DOHH2 (cell line): ENCODE results near the gene SLC25A51.

Source experiments
- H3F3A ChIP-seq: fragments of 200-600 bp; sonication (generic), shearing (Covaris generic); 2 replicates; pipeline ENCODE4 v1.6.0; 2016; ENCODE audit warnings: antibody characterized with exemption, mild to moderate bottlenecking; ENCODE audit not compliant: control insufficient read depth, insufficient read depth
- H3K27ac ChIP-seq: fragments of 200-600 bp; sonication (generic); 2 replicates; pipeline ENCODE4 v1.5.1; 2014; ENCODE audit warnings: low read depth, mild to moderate bottlenecking, low read length, moderate library complexity
- H3K27me3 ChIP-seq: fragments of 200-600 bp; sonication (generic); 2 replicates; pipeline ENCODE4 v1.6.1; 2014; ENCODE audit warnings: mild to moderate bottlenecking, low read length, mixed read lengths; ENCODE audit not compliant: control insufficient read depth
- H3K36me3 ChIP-seq: fragments of 200-600 bp; sonication (generic); 2 replicates; pipeline ENCODE4 v1.6.1; 2014; ENCODE audit warnings: mild to moderate bottlenecking, low read length, moderate library complexity, mixed read lengths; ENCODE audit not compliant: control insufficient read depth
- H3K4me1 ChIP-seq: fragments of 200-600 bp; sonication (generic); 2 replicates; pipeline ENCODE4 v1.6.1; 2014; ENCODE audit warnings: mild to moderate bottlenecking, low read length, mixed read lengths; ENCODE audit not compliant: control insufficient read depth
- H3K4me2 ChIP-seq: fragments of 200-600 bp; sonication (generic); 2 replicates; pipeline ENCODE4 v1.6.0; 2014; ENCODE audit warnings: mild to moderate bottlenecking, low read length, moderate library complexity
- H3K4me3 ChIP-seq: fragments of 200-600 bp; sonication (generic); 2 replicates; pipeline ENCODE4 v1.5.1; 2014; ENCODE audit warnings: mild to moderate bottlenecking, low read length, mixed read lengths
- H3K79me2 ChIP-seq: fragments of 200-600 bp; sonication (generic); 2 replicates; pipeline ENCODE4 v1.6.1; 2014; ENCODE audit warnings: mild to moderate bottlenecking, low read length, mixed read lengths; ENCODE audit not compliant: control insufficient read depth
- H3K9me2 ChIP-seq: fragments of 200-600 bp; sonication (generic); replicated peaks from 2 replicates; pipeline ENCODE4 v1.6.1; 2014; ENCODE audit warnings: mild to moderate bottlenecking, low read length, mixed read lengths; ENCODE audit not compliant: control insufficient read depth
- H3K9me3 ChIP-seq: fragments of 200-600 bp; sonication (generic); 2 replicates; pipeline ENCODE4 v1.6.1; 2014; ENCODE audit warnings: antibody characterized with exemption, low read length, mixed read lengths; ENCODE audit not compliant: control insufficient read depth, insufficient read depth
- H4K20me1 ChIP-seq: fragments of 200-600 bp; sonication (generic); 2 replicates; pipeline ENCODE4 v1.6.0; 2014; ENCODE audit warnings: low read depth, mild to moderate bottlenecking, antibody characterized with exemption, low read length, moderate library complexity; ENCODE audit not compliant: control insufficient read depth, insufficient read depth
- CTCF ChIP-seq: fragments of 200-600 bp; sonication (generic); IDR thresholded peaks from one replicate; pipeline ENCODE4 v1.5.1; 2014; ENCODE audit warnings: antibody characterized with exemption, mild to moderate bottlenecking, low read depth, low read length; ENCODE audit not compliant: poor library complexity, severe bottlenecking
- EZH2phosphoT487 ChIP-seq: fragments of 200-600 bp; sonication (generic); IDR thresholded peaks from 2 replicates; pipeline ENCODE4 v1.6.1; 2017; ENCODE audit warnings: borderline replicate concordance, mild to moderate bottlenecking, antibody characterized with exemption, low read length, moderate library complexity, mixed read lengths

Gene SLC25A51

GRCh38 chr9:37927132-37927531 is 23.2 kb upstream of the SLC25A51 start:
- no peak overlapping the region for H3K4me2 ChIP-seq
- H3K9me2 ChIP-seq: no peaks in the 10 kb centered on the region
- no peaks in the 10 kb centered on the region for H3F3A ChIP-seq
- H3K36me3 ChIP-seq: no peaks in the 10 kb centered on the region
- no peak overlapping the region for H3K4me3 ChIP-seq
- no peaks in the 10 kb centered on the region for H3K27me3 ChIP-seq
- H3K9me3 ChIP-seq: no peaks in the 10 kb centered on the region
- H3K27ac ChIP-seq: no peak overlapping the region
- H4K20me1 ChIP-seq: no peaks in the 10 kb centered on the region
- H3K4me1 ChIP-seq: no peaks in the 10 kb centered on the region
- no peaks in the 10 kb centered on the region for H3K79me2 ChIP-seq
- TF ChIP-seq CTCF (no peak), EZH2phosphoT487 (no peak)

GRCh38 chr9:37926737-37927118 is 22.8 kb upstream of the SLC25A51 start:
- Histone ChIP-seq H3K4me2 (no peak overlapping the region), H3K4me3 (no peak overlapping the region), H3K9me2 (no peaks in the 10 kb centered on the region), H3K27ac (no peak overlapping the region), H4K20me1 (no peaks in the 10 kb centered on the region), H3K79me2 (no peaks in the 10 kb centered on the region), H3F3A (no peaks in the 10 kb centered on the region), H3K36me3 (no peaks in the 10 kb centered on the region), H3K9me3 (no peaks in the 10 kb centered on the region), H3K4me1 (no peaks in the 10 kb centered on the region), H3K27me3 (no peaks in the 10 kb centered on the region)
- TF ChIP-seq EZH2phosphoT487: no peak
- no peak for TF ChIP-seq CTCF

- no peak for TF ChIP-seq EZH2phosphoT487
- no peak for TF ChIP-seq CTCF
- H3K4me2 ChIP-seq: no peak overlapping the region
- no peaks in the 10 kb centered on the region for H4K20me1 ChIP-seq
- H3K4me1 ChIP-seq: no peaks in the 10 kb centered on the region
- H3K4me3 ChIP-seq: no peak overlapping the region
- no peaks in the 10 kb centered on the region for H3F3A ChIP-seq
- H3K79me2 ChIP-seq: no peaks in the 10 kb centered on the region
- H3K9me3 ChIP-seq: no peaks in the 10 kb centered on the region
- no peaks in the 10 kb centered on the region for H3K9me2 ChIP-seq
- no peak overlapping the region for H3K27ac ChIP-seq
- H3K27me3 ChIP-seq: no peaks in the 10 kb centered on the region
- no peaks in the 10 kb centered on the region for H3K36me3 ChIP-seq
Observed at GRCh38 chr9:37925786-37926736, 22.1 kb upstream of the SLC25A51 start.
